GM18511 (cell line): ENCODE measurements around the gene TPM1.

ENCODE experiments used
- ATAC-seq: cut with Tn5 transposase; IDR thresholded peaks from one replicate; pipeline ENCODE4 v1.9.1; 2021; ENCODE audit warnings: mild to moderate bottlenecking, moderate library complexity; ENCODE audit not compliant: unreplicated experiment

Gene TPM1

DNA sequence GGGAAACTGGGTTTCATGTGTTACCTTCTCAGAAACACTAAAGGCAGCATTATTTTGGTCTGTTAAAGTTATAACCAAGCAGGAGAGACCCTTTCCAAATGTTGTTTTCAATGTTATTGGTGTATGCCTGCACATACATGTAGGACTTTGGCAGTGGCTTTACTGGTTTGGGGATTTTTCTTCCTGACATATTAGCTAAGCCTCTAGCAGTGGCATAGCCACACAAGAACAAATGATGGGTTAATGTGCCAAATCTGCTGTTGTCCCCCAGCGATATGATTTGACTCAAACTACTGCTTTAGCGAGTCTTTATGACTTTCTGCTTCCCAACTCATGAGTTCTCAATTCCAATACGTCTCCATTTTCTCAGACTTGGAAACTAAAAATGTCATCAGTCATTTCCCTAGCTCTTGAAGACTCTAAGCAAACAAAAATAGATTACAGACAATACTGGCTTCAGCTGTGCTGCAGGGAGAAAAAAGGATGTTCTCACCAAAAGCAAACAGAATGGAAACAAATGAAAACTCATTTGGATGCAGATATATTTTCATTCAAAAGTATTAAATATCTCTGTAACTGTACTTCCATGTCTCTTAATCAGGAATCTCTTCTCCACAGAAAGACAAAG lies 29.6 kb downstream of the TPM1 start:
- no peak for ATAC-seq

GRCh38 chr15:63072809-63073277 lies 30.3 kb downstream of the TPM1 start:
- no peak for ATAC-seq

- ATAC-seq: no peak
Measured at GRCh38 chr15:63073497-63074172, 31.1 kb downstream of the TPM1 start.

- no peak for ATAC-seq
Measured at GRCh38 chr15:63075015-63075983, 32.8 kb downstream of the TPM1 start.

- no peak for ATAC-seq
Measured at GRCh38 chr15:63075984-63076713, 33.6 kb downstream of the TPM1 start.

- ATAC-seq: no peak
Measured at GRCh38 chr15:63076714-63077046, 34.1 kb downstream of the TPM1 start.

GRCh38 chr15:63077952-63078351 lies 35.4 kb downstream of the TPM1 start:
- no peak for ATAC-seq

GRCh38 chr15:63079947-63080626 lies 37.5 kb downstream of the TPM1 start:
- no peak for ATAC-seq

- no peak for ATAC-seq
Measured at GRCh38 chr15:63080634-63081250, 38.2 kb downstream of the TPM1 start.

GRCh38 chr15:63082366-63082765 lies 39.8 kb downstream of the TPM1 start:
- no peak for ATAC-seq

DNA sequence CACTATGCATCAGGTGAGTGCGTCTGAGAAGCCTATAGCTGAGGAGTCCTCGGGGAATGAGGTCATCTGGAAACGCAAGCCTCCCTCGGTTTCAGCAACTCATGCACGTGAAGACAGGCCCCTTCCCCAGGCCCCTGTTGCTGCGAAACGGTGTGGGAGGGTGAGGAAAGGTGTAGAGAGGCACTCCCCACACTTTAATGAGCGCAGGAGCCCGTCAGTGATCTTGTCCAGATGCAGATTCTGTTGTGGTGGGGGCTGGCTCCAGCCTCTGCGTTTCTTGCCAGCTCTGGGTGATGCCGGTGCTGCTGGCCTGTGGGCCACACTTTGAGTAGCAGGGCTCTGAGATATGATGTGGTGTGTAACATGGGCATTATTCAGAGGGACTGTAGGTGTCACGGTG lies 40.5 kb downstream of the TPM1 start:
- ATAC-seq: no peak

DNA sequence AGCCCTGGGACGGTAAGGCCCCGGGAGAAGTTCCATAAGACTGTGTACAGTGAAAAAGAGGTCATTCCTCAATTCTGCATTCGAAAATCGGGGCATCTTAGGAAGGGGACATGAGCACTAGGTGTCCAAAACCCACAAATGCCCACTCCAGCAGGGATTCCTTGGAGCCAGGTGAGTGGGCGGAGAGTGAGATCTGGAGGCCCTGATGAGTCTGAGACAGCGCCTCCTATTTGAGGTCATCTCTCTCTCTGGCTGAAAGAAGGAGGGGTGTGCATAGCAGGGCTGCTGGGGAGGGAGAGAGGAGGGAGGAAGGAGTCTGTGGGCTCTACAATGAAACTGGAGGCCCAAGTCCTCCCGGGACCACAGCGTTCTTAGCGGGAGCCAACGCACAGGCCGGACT lies 41.0 kb downstream of the TPM1 start:
- no peak for ATAC-seq

DNA sequence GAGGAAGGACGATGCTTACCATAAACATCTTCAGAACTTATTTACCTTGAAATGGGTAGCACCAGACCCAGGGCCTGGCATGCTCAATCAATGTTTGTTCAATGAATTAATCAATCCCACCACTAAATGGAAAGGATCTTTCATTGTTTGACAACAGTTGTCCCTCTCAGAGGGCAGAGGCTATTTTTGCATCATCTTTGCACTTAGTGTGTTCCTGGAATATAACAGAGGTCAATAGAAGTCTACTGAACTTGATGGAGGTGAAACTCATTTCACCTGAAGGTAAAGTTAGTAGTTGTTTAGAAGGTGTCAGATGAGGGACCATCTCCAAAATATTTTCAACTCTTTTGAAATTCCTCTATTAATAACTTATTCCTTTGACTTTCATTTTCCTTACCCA lies 42.3 kb downstream of the TPM1 start:
- ATAC-seq: no peak

GRCh38 chr15:63085289-63085688 lies 42.7 kb downstream of the TPM1 start:
- ATAC-seq: no peak

DNA sequence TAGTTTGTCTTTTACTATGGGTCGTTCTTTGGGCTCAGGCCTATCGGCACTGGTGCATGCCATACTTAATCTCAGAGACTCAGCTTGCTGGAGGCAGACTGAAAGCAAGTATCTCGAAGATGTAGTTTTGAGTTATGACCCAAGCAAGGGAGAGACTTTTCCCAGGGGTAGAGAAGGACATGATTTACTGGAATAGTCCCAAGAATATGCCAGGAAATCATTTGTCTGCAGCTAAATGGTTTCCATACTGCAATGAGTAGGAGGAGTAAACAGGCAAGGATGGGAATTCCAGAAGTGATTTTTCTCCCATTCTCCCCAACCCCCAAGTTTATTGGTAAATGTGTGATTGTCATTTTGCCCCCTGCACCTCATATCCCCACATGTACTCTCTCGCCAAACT lies 43.7 kb downstream of the TPM1 start:
- ATAC-seq: no peak

GRCh38 chr15:63086947-63087346 lies 44.4 kb downstream of the TPM1 start:
- ATAC-seq: no peak

GRCh38 chr15:63088533-63089245 lies 46.1 kb downstream of the TPM1 start:
- no peak for ATAC-seq

GRCh38 chr15:63089260-63090043 lies 46.9 kb downstream of the TPM1 start:
- no peak for ATAC-seq

- no peak for ATAC-seq
Measured at GRCh38 chr15:63090472-63090871, 47.9 kb downstream of the TPM1 start.
